ENCODE measurements around the gene SH3TC1.

The SH3TC1 gene

GRCh38 chr4:8177552-8177951 lies 21.5 kb upstream of the SH3TC1 start:
- no peaks in the 10 kb centered on the region for H3K9me3 ChIP-seq (ENCODE audit: control insufficient read depth, low read length)
- H3K36me3 ChIP-seq (ENCODE audit: control insufficient read depth, insufficient read depth, low read length): no peaks in the 10 kb centered on the region
- H3K4me3 ChIP-seq (ENCODE audit: low read depth, low read length): no peak overlapping the region
- H3K4me1 ChIP-seq: no peaks in the 10 kb centered on the region
- no peak overlapping the region for H3K9ac ChIP-seq
- TF ChIP-seq CTCF (IDR thresholded peaks at IDR 0.05): no peak
- H2AFZ ChIP-seq: no peak overlapping the region
- H3K4me2 ChIP-seq (ENCODE audit: low read length): no peak overlapping the region
- no peaks in the 10 kb centered on the region for H3K79me2 ChIP-seq
- H3K27ac ChIP-seq: no peak overlapping the region
- no peaks in the 10 kb centered on the region for H3K27me3 ChIP-seq (ENCODE audit: control insufficient read depth, insufficient read depth, low read length)

GRCh38 chr4:8177956-8178355 lies 21.1 kb upstream of the SH3TC1 start:
- no peak overlapping the region for H2AFZ ChIP-seq
- TF ChIP-seq CTCF (IDR thresholded peaks at IDR 0.05): no peak
- no peaks in the 10 kb centered on the region for H3K9me3 ChIP-seq (ENCODE audit: control insufficient read depth, low read length)
- no peaks in the 10 kb centered on the region for H3K36me3 ChIP-seq (ENCODE audit: control insufficient read depth, insufficient read depth, low read length)
- H3K4me3 ChIP-seq (ENCODE audit: low read depth, low read length): no peak overlapping the region
- no peak overlapping the region for H3K4me2 ChIP-seq (ENCODE audit: low read length)
- H3K27ac ChIP-seq: no peak overlapping the region
- no peaks in the 10 kb centered on the region for H3K27me3 ChIP-seq (ENCODE audit: control insufficient read depth, insufficient read depth, low read length)
- H3K4me1 ChIP-seq: no peaks in the 10 kb centered on the region
- H3K9ac ChIP-seq: no peak overlapping the region
- no peaks in the 10 kb centered on the region for H3K79me2 ChIP-seq

- no peak for TF ChIP-seq CTCF (IDR thresholded peaks at IDR 0.05)
- no peaks in the 10 kb centered on the region for H3K9me3 ChIP-seq (ENCODE audit: control insufficient read depth, low read length)
- H3K4me1 ChIP-seq: no peaks in the 10 kb centered on the region
Observed at GRCh38 chr4:8179074-8179473, 20.0 kb upstream of the SH3TC1 start.

GRCh38 chr4:8179771-8180170 lies 19.3 kb upstream of the SH3TC1 start:
- no peak overlapping the region for H3K27ac ChIP-seq
- H3K9me3 ChIP-seq (ENCODE audit: control insufficient read depth, low read length): no peaks in the 10 kb centered on the region
- H2AFZ ChIP-seq: no peak overlapping the region
- H3K36me3 ChIP-seq (ENCODE audit: control insufficient read depth, insufficient read depth, low read length): no peaks in the 10 kb centered on the region
- TF ChIP-seq CTCF (IDR thresholded peaks at IDR 0.05): no peak
- no peaks in the 10 kb centered on the region for H3K79me2 ChIP-seq
- no peak overlapping the region for H3K4me3 ChIP-seq (ENCODE audit: low read depth, low read length)
- no peaks in the 10 kb centered on the region for H3K27me3 ChIP-seq (ENCODE audit: control insufficient read depth, insufficient read depth, low read length)
- no peak overlapping the region for H3K4me2 ChIP-seq (ENCODE audit: low read length)
- no peaks in the 10 kb centered on the region for H3K4me1 ChIP-seq
- H3K9ac ChIP-seq: no peak overlapping the region

More at GRCh38 chr4:8179074-8179473, 20.0 kb upstream of the SH3TC1 start:
- Histone ChIP-seq H3K27me3 (ENCODE audit: control insufficient read depth, insufficient read depth, low read length) (no peaks in the 10 kb centered on the region), H3K9ac (no peak overlapping the region), H3K79me2 (no peaks in the 10 kb centered on the region), H3K36me3 (ENCODE audit: control insufficient read depth, insufficient read depth, low read length) (no peaks in the 10 kb centered on the region), H3K4me2 (ENCODE audit: low read length) (no peak overlapping the region), H2AFZ (no peak overlapping the region), H3K27ac (no peak overlapping the region), H3K4me3 (ENCODE audit: low read depth, low read length) (no peak overlapping the region)

- no peak overlapping the region for H2AFZ ChIP-seq
- H3K4me1 ChIP-seq: no peaks in the 10 kb centered on the region
- no peaks in the 10 kb centered on the region for H3K9me3 ChIP-seq (ENCODE audit: control insufficient read depth, low read length)
- no peaks in the 10 kb centered on the region for H3K36me3 ChIP-seq (ENCODE audit: control insufficient read depth, insufficient read depth, low read length)
- no peak overlapping the region for H3K4me2 ChIP-seq (ENCODE audit: low read length)
- no peak overlapping the region for H3K4me3 ChIP-seq (ENCODE audit: low read depth, low read length)
- no peak for TF ChIP-seq CTCF (IDR thresholded peaks at IDR 0.05)
- H3K79me2 ChIP-seq: no peaks in the 10 kb centered on the region
- no peak overlapping the region for H3K9ac ChIP-seq
- no peaks in the 10 kb centered on the region for H3K27me3 ChIP-seq (ENCODE audit: control insufficient read depth, insufficient read depth, low read length)
- no peak overlapping the region for H3K27ac ChIP-seq
Observed at GRCh38 chr4:8180310-8181093, 18.6 kb upstream of the SH3TC1 start.
